Kidney epithelial cell (primary cell): Measurements from ENCODE around the gene DOP1A. TPM values are rescaled to one million over a fixed set of nuclear protein-coding genes. Genes with fewer than 3 reads are reported as not detected.

ENCODE experiments used
- DNase-seq: peaks from one replicate; pipeline ENCODE4 v3.0.0-alpha.2; 2010; ENCODE audit warnings: low read depth
- H3K27me3 ChIP-seq: 2 replicates; pipeline ENCODE4 v1.6.0; 2011; ENCODE audit warnings: low read length; ENCODE audit not compliant: control insufficient read depth, insufficient read depth
- H3K36me3 ChIP-seq: 2 replicates; pipeline ENCODE4 v1.5.1; 2011; ENCODE audit warnings: low read length; ENCODE audit not compliant: control insufficient read depth, insufficient read depth
- H3K4me3 ChIP-seq: 2 replicates; pipeline ENCODE4 v1.5.1; 2011; ENCODE audit warnings: low read depth, mild to moderate bottlenecking, control low read depth, low read length
- total RNA-seq: library from RNA; depleted of rRNA; stranded (reverse); fragments of >200 nt; gene quantifications from 2 replicates; pipeline ENCODE4 v1.2.3, GENCODE V29; 2015
- TF ChIP-seq, protein P1 (sequence below): IDR thresholded peaks from 2 replicates; pipeline ENCODE4 v1.5.1; 2011; ENCODE audit warnings: mild to moderate bottlenecking, moderate library complexity, low read length, control low read depth, inconsistent platforms; ENCODE audit not compliant: insufficient read depth, poor library complexity, severe bottlenecking

DOP1A gene, protein sequence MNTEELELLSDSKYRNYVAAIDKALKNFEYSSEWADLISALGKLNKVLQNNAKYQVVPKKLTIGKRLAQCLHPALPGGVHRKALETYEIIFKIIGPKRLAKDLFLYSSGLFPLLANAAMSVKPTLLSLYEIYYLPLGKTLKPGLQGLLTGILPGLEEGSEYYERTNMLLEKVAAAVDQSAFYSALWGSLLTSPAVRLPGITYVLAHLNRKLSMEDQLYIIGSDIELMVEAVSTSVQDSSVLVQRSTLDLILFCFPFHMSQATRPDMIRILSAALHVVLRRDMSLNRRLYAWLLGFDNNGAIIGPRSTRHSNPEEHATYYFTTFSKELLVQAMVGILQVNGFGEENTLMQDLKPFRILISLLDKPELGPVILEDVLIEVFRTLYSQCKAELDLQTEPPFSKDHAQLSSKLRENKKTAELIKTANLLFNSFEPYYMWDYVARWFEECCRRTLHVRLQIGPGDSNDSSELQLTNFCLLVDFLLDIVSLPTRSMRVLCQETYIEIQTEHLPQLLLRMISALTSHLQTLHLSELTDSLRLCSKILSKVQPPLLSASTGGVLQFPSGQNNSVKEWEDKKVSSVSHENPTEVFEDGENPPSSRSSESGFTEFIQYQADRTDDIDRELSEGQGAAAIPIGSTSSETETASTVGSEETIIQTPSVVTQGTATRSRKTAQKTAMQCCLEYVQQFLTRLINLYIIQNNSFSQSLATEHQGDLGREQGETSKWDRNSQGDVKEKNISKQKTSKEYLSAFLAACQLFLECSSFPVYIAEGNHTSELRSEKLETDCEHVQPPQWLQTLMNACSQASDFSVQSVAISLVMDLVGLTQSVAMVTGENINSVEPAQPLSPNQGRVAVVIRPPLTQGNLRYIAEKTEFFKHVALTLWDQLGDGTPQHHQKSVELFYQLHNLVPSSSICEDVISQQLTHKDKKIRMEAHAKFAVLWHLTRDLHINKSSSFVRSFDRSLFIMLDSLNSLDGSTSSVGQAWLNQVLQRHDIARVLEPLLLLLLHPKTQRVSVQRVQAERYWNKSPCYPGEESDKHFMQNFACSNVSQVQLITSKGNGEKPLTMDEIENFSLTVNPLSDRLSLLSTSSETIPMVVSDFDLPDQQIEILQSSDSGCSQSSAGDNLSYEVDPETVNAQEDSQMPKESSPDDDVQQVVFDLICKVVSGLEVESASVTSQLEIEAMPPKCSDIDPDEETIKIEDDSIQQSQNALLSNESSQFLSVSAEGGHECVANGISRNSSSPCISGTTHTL (N-terminal part only)
- 11.7 and 17.0 TPM in 2 replicates for total RNA-seq

DNA sequence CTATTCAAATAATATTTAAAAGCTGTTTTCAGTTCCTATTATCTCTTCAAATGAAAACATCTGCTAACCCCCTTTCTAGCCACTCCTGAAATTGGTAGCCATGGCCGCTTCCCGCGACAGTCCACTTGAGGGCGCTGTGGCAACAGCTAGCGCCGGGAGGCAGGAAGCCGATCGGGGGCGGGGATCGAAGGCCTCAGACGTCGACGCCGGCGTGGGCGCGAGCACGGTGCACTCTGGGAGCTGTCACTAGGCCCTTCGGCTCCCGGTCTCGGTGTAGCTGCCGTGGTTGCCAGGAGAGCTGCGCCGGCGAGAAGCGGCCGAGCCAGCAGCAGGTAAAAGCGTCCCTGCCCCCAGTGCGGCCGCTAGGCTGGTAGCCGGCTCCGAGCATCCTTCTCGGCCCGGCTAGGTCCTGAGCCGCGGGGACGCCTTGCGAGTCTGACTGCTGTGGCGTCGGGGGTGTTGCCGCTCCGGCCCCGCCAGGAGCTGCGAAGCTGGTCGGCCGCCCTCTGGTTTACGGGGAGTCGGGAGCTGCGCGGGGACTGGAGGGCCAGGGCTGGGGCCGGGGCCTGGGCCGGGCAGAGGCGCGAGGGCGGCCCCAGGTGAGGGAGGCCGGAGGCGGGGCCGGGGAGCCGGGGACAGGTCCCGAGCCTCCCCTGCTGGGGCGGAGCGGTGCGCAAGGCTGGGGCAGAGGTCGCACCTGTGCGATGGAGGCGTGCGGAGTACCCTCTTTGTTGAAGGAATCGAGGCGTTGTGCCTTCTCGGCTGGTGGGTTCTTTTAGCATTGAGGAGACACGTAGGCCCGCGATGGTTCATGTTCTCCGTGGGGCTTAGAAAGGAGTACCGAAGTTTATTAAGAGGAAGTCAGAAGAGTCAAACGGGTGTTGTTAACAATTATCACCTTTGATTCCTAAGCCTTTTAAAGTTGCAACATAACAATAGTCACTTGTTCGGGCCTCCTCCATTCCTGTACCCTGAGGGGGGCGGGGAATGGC is at the start of gene DOP1A:
TSS of gene DOP1A (plus strand) at position 224 of the 992 bp plus-strand sequence. CDS start 29,307 bp downstream, outside the sequence.
- H3K4me3 ChIP-seq = peak within 1 kb of the TSS; percentile 93
- TF ChIP-seq, protein P1, sequence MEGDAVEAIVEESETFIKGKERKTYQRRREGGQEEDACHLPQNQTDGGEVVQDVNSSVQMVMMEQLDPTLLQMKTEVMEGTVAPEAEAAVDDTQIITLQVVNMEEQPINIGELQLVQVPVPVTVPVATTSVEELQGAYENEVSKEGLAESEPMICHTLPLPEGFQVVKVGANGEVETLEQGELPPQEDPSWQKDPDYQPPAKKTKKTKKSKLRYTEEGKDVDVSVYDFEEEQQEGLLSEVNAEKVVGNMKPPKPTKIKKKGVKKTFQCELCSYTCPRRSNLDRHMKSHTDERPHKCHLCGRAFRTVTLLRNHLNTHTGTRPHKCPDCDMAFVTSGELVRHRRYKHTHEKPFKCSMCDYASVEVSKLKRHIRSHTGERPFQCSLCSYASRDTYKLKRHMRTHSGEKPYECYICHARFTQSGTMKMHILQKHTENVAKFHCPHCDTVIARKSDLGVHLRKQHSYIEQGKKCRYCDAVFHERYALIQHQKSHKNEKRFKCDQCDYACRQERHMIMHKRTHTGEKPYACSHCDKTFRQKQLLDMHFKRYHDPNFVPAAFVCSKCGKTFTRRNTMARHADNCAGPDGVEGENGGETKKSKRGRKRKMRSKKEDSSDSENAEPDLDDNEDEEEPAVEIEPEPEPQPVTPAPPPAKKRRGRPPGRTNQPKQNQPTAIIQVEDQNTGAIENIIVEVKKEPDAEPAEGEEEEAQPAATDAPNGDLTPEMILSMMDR = peak; percentile 96
- DNase-seq = peak; percentile 76
- H3K36me3 ChIP-seq = no peaks in the 10 kb centered on the region
- no peaks in the 10 kb centered on the region for H3K27me3 ChIP-seq

DNA sequence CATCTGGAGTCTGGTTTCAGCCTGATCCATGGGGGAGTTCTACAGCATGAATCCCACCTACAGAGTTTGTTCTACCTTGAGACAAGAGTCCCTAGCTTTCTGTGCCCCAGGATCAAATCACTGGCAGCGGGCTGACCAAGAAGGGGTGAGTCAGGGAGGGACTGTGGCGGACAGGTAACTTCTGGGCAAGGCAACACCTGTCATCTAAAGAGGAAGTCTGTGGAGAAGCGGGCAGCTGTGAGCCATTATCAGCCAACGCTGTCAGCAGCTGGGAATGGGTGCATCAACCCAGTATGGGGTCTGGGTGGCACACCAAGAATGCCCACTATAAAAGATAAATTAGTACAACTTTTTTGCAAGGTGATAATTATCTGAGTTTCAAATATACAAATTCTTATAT is 47.7 kb upstream of the DOP1A start:
- Histone ChIP-seq H3K36me3 (no peaks in the 10 kb centered on the region), H3K27me3 (no peaks in the 10 kb centered on the region), H3K4me3 (no peak overlapping the region)
- TF ChIP-seq, protein P1 = no peak
- DNase-seq = no peak

DNA sequence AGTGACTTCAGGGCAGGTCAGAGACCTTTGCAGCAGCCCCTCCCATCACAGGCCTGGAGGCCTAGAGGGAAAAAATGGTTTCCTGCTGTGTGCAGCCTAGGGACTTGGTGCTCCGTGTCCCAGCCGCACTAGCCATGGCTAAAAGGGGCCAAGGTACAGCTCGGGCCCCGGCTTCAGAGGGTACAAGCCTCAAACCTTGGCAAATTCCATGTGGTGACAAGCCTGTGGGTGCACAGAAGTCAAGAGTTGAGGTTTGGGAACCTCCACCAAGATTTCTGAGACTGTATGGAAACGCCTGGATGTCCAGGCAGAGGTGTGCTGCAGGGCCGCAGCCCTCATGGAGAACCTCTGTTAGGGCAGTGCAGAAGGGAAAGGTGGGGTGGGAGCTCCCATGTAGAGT is 35.8 kb upstream of the DOP1A start:
- TF ChIP-seq, protein P1 = no peak
- DNase-seq = no peak
- no peaks in the 10 kb centered on the region for H3K36me3 ChIP-seq
- no peaks in the 10 kb centered on the region for H3K27me3 ChIP-seq
- H3K4me3 ChIP-seq = no peak overlapping the region

DNA sequence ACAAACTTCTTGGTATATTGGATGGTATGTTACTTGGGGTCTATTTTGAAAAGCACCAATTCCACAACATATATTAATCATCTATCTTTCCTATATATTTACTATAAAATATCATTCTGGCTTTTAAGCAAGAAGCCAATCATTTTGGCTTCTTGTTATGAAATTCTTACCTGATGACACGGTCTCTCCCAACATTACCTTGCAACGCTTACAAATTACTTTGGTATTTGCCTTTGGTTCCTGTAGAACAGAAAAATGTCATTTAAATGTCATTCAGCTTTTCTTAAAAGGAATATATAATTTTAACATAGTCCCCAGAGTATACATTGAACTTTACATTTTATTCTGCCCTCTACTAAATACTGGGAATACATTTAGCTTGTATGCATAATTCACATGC is 29.2 kb upstream of the DOP1A start:
- DNase-seq = no peak
- H3K36me3 ChIP-seq = no peaks in the 10 kb centered on the region
- TF ChIP-seq, protein P1 = no peak
- no peak overlapping the region for H3K4me3 ChIP-seq
- H3K27me3 ChIP-seq = no peaks in the 10 kb centered on the region
